Astrocyte (in vitro differentiated cells and primary cell): Measurements from ENCODE around the gene OGFOD3. TPM values are rescaled to one million over a fixed set of nuclear protein-coding genes. Genes with fewer than 3 reads are reported as not detected.
A peak's percentile ranks its signal among the peaks of the same experiment; 100 is the strongest.

ENCODE experiments used
- DNase-seq: peaks from one replicate; pipeline ENCODE4 v3.0.0-alpha.2; 2010; ENCODE audit warnings: low read depth
- FAIRE-seq: peaks from 2 replicates; lab custom pipeline; 2011; peaks lifted over from hg19 to GRCh38; lab: Jason Lieb, UNC
- H2AFZ ChIP-seq: 2 replicates; pipeline ENCODE4 v1.6.0; 2012; ENCODE audit warnings: low read depth, low read length, inconsistent platforms
- H3K27ac ChIP-seq: 2 replicates; pipeline ENCODE4 v1.5.1; 2011; ENCODE audit warnings: low read depth, low read length, inconsistent platforms
- H3K27me3 ChIP-seq: 2 replicates; pipeline ENCODE4 v1.6.0; 2011; ENCODE audit warnings: low read length, inconsistent platforms; ENCODE audit not compliant: insufficient read depth
- H3K36me3 ChIP-seq: 2 replicates; pipeline ENCODE4 v1.5.1; 2011; ENCODE audit warnings: low read length, inconsistent platforms; ENCODE audit not compliant: insufficient read depth
- H3K4me1 ChIP-seq: 2 replicates; pipeline ENCODE4 v1.5.1; 2011; ENCODE audit warnings: low read length, inconsistent platforms; ENCODE audit not compliant: insufficient read depth
- H3K4me2 ChIP-seq: 2 replicates; pipeline ENCODE4 v1.6.0; 2012; ENCODE audit warnings: low read length, inconsistent platforms
- H3K4me3 ChIP-seq: 2 replicates; pipeline ENCODE4 v1.5.1; 2011; ENCODE audit warnings: low read depth, mild to moderate bottlenecking, low read length, inconsistent platforms; ENCODE audit not compliant: insufficient read depth
- H3K79me2 ChIP-seq: 2 replicates; pipeline ENCODE4 v1.6.0; 2012; ENCODE audit warnings: mild to moderate bottlenecking, low read length, inconsistent platforms; ENCODE audit not compliant: insufficient read depth
- H3K9ac ChIP-seq: 2 replicates; pipeline ENCODE4 v1.6.0; 2012; ENCODE audit warnings: mild to moderate bottlenecking, low read length, inconsistent platforms
- H3K9me3 ChIP-seq: 2 replicates; pipeline ENCODE4 v1.5.1; 2012; ENCODE audit warnings: low read depth, mild to moderate bottlenecking, low read length, inconsistent platforms; ENCODE audit not compliant: insufficient read depth
- H4K20me1 ChIP-seq: 2 replicates; pipeline ENCODE4 v1.6.0; 2012; ENCODE audit warnings: low read length, inconsistent platforms; ENCODE audit not compliant: insufficient read depth
- H3K27ac Mint-ChIP-seq: one replicate; pipeline ENCODE4 v1.8.0; 2021; ENCODE audit warnings: mild to moderate bottlenecking, mixed read lengths; ENCODE audit not compliant: unreplicated experiment
- H3K27me3 Mint-ChIP-seq: one replicate; pipeline ENCODE4 v1.8.0; 2021; ENCODE audit warnings: low read depth, mixed read lengths; ENCODE audit not compliant: unreplicated experiment
- H3K36me3 Mint-ChIP-seq: one replicate; pipeline ENCODE4 v1.8.0; 2021; ENCODE audit warnings: low read depth, mixed read lengths; ENCODE audit not compliant: unreplicated experiment
- H3K4me1 Mint-ChIP-seq: one replicate; pipeline ENCODE4 v1.8.0; 2021; ENCODE audit warnings: low read depth, mixed read lengths; ENCODE audit not compliant: unreplicated experiment
- H3K4me3 Mint-ChIP-seq: one replicate; pipeline ENCODE4 v1.8.0; 2021; ENCODE audit warnings: mild to moderate bottlenecking, moderate library complexity, mixed read lengths; ENCODE audit not compliant: unreplicated experiment
- H3K9me3 Mint-ChIP-seq: one replicate; pipeline ENCODE4 v1.8.0; 2021; ENCODE audit warnings: mild to moderate bottlenecking, mixed read lengths; ENCODE audit not compliant: unreplicated experiment
- EZH2 ChIP-seq: IDR thresholded peaks from 2 replicates; pipeline ENCODE4 v1.6.1; 2012; ENCODE audit warnings: mild to moderate bottlenecking, low read length, inconsistent platforms; ENCODE audit not compliant: insufficient read depth
- total RNA-seq: library from RNA; stranded (reverse); gene quantifications from 2 replicates; pipeline ENCODE4 v1.2.1, GENCODE V29; 2021
- TF ChIP-seq, protein P1 (sequence below): IDR thresholded peaks from 2 replicates; pipeline ENCODE4 v1.5.1; 2011; ENCODE audit warnings: low read depth, mild to moderate bottlenecking, inconsistent platforms, low read length, moderate library complexity; ENCODE audit not compliant: insufficient read depth

The OGFOD3 gene
- total RNA-seq, 1 donor from 2014 or later = 20.9 TPM

DNA sequence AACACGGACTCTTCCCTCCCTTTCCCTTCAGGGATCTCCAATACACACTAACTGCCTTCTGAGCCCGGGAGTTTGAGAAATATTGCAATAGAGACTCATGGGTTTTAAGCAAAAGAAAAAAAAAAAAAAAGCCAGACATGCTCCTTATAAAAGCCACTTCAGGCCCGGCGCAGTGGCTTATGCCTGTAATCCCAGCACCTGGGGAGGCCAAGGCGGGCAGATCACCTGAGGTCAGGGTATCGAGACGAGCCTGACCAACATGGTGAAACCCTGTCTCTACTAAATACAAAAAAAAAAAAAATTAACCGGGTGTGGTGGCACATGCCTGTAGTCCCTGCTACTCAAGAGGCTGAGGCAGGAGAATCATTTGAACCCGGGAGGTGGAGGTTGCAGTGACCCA, 2.6 kb downstream of the OGFOD3 start:
- no peaks in the 10 kb centered on the region for H3K27me3 ChIP-seq

DNA sequence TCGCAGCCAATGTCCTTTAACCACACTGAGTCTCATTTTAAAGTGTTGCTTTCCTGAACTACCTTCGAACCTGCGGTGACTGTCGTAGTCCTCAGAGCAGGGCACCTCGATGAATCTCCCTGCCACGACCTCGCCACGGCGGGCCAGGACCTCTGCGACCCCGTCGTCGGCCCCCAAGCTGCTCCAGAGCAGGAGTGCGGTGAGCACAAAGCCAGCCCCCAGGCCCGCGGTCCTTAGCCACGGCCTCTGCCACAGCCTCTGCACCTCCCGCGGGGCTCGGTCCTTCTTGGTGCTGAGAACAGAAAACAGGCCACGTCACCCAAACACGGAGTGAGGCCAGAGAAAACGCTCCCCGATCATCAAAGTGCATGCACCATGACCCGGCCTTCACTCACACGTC, 3.0 kb downstream of the OGFOD3 start:
- H3K9me3 ChIP-seq = no peaks in the 10 kb centered on the region
- no peak overlapping the region for H3K27ac ChIP-seq
- DNase-seq = no peak
- H3K27me3 ChIP-seq = no peaks in the 10 kb centered on the region
- no peaks in the 10 kb centered on the region for H3K27me3 Mint-ChIP-seq
- no peak overlapping the region for H3K4me2 ChIP-seq
- H3K4me3 ChIP-seq = no peak overlapping the region
- peaks cover 7% of the 10 kb centered on the region for H3K4me1 ChIP-seq
- H3K4me3 Mint-ChIP-seq = peak overlapping the region; percentile 76
- peaks cover 2% of the 10 kb centered on the region for H3K79me2 ChIP-seq
- no peak for FAIRE-seq
- TF ChIP-seq, protein P1, sequence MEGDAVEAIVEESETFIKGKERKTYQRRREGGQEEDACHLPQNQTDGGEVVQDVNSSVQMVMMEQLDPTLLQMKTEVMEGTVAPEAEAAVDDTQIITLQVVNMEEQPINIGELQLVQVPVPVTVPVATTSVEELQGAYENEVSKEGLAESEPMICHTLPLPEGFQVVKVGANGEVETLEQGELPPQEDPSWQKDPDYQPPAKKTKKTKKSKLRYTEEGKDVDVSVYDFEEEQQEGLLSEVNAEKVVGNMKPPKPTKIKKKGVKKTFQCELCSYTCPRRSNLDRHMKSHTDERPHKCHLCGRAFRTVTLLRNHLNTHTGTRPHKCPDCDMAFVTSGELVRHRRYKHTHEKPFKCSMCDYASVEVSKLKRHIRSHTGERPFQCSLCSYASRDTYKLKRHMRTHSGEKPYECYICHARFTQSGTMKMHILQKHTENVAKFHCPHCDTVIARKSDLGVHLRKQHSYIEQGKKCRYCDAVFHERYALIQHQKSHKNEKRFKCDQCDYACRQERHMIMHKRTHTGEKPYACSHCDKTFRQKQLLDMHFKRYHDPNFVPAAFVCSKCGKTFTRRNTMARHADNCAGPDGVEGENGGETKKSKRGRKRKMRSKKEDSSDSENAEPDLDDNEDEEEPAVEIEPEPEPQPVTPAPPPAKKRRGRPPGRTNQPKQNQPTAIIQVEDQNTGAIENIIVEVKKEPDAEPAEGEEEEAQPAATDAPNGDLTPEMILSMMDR = no peak
- TF ChIP-seq EZH2 = no peak
- no peaks in the 10 kb centered on the region for H3K36me3 ChIP-seq
- no peak overlapping the region for H3K9ac ChIP-seq
- H3K4me1 Mint-ChIP-seq = peaks cover 2% of the 10 kb centered on the region
- no peak overlapping the region for H2AFZ ChIP-seq
- H3K27ac Mint-ChIP-seq = no peak overlapping the region
- H3K9me3 Mint-ChIP-seq = no peaks in the 10 kb centered on the region
- peaks cover 6% of the 10 kb centered on the region for H3K36me3 Mint-ChIP-seq
- H4K20me1 ChIP-seq = peaks cover 48% of the 10 kb centered on the region

More for the DNA sequence above, 2.6 kb downstream of the OGFOD3 start:
- TF ChIP-seq EZH2 = no peak
- H3K36me3 Mint-ChIP-seq = peaks cover 6% of the 10 kb centered on the region
- H3K4me3 Mint-ChIP-seq = no peak overlapping the region
- no peak overlapping the region for H3K27ac ChIP-seq
- no peaks in the 10 kb centered on the region for H3K27me3 Mint-ChIP-seq
- H3K9me3 ChIP-seq = no peaks in the 10 kb centered on the region
- H3K9me3 Mint-ChIP-seq = no peaks in the 10 kb centered on the region
- FAIRE-seq (no peak), DNase-seq (no peak)
- H2AFZ ChIP-seq = no peak overlapping the region
- H3K36me3 ChIP-seq = no peaks in the 10 kb centered on the region
- H3K4me3 ChIP-seq = no peak overlapping the region
- H3K27ac Mint-ChIP-seq = no peak overlapping the region
- peaks cover 7% of the 10 kb centered on the region for H3K4me1 ChIP-seq
- H4K20me1 ChIP-seq = peaks cover 47% of the 10 kb centered on the region
- H3K9ac ChIP-seq = no peak overlapping the region
- H3K4me1 Mint-ChIP-seq = peaks cover 2% of the 10 kb centered on the region
- peaks cover 2% of the 10 kb centered on the region for H3K79me2 ChIP-seq
- H3K4me2 ChIP-seq = no peak overlapping the region

DNA sequence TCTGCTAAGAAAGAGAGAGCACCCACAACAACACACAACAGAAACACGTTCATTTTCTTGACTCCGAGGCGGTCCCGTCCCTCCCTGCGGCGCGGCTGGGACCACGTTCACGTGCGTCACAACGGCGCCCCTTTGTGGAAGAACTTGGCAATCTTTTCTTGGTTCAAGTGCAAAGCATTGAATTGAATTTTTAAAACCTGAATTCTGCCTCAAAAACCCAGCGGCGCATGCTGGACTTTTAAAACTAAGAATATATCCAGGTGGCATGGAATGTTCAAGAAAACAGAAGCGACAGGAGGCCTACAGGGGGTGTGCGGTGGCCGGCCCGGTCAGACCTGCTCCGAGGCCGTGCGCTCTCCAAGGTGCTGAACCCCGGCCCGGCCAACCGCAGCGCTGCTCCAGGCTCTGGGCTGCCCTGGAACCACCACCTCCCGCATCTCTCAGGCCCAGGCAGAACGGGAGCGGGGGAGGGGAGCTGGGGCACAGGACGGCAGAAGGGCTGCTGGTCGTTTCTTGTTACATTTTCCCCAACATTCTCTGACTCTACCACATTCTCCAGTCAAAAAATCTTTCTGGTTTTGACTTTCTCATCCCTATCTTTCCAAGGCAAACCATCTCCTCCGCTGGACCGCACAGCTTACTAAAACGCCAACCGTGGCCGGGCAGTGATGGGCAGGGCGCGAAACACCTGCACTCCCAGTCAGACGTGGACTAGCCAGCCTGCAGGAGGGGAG, 3.7 kb downstream of the OGFOD3 start:
- Histone ChIP-seq H3K9me3 (no peaks in the 10 kb centered on the region), H3K36me3 (no peaks in the 10 kb centered on the region), H3K4me1 (peaks cover 7% of the 10 kb centered on the region), H3K9ac (no peak overlapping the region), H3K27ac (no peak overlapping the region), H3K4me3 (no peak overlapping the region), H4K20me1 (peaks cover 50% of the 10 kb centered on the region), H2AFZ (no peak overlapping the region), H3K4me2 (peak overlapping the region; percentile 69), H3K27me3 (no peaks in the 10 kb centered on the region), H3K79me2 (peaks cover 2% of the 10 kb centered on the region)
- DNase-seq (peak; percentile 22), FAIRE-seq (no peak)
- no peaks in the 10 kb centered on the region for H3K27me3 Mint-ChIP-seq
- H3K4me1 Mint-ChIP-seq = peaks cover under 1% of the 10 kb centered on the region
- peak overlapping the region; percentile 76 for H3K4me3 Mint-ChIP-seq
- no peak overlapping the region for H3K27ac Mint-ChIP-seq
- peaks cover under 1% of the 10 kb centered on the region for H3K36me3 Mint-ChIP-seq
- TF ChIP-seq EZH2 = no peak
- TF ChIP-seq, protein P1 = peak; percentile 54
- no peaks in the 10 kb centered on the region for H3K9me3 Mint-ChIP-seq
